ACC112 (cell line): ENCODE results near the gene VIM.

Experiments
- H2AFZ ChIP-seq: fragments of 200-600 bp; sonication (generic); one replicate; pipeline ENCODE4 v1.6.0; 2017; ENCODE audit warnings: antibody characterized with exemption, low read length; ENCODE audit not compliant: unreplicated experiment
- H3K27ac ChIP-seq: fragments of 200-600 bp; sonication (generic); 2 replicates; pipeline ENCODE4 v1.5.1; 2014; ENCODE audit warnings: low read depth, mild to moderate bottlenecking, antibody characterized with exemption, low read length, moderate library complexity
- H3K27me3 ChIP-seq: fragments of 200-600 bp; sonication (generic); 2 replicates; pipeline ENCODE4 v1.6.1; 2014; ENCODE audit warnings: mild to moderate bottlenecking, antibody characterized with exemption, low read length, moderate library complexity, mixed read lengths; ENCODE audit not compliant: insufficient read depth
- H3K36me3 ChIP-seq: fragments of 200-600 bp; sonication (generic); 2 replicates; pipeline ENCODE4 v1.6.1; 2016; ENCODE audit warnings: mild to moderate bottlenecking, antibody characterized with exemption, low read length, moderate library complexity, mixed read lengths; ENCODE audit not compliant: insufficient read depth
- H3K4me1 ChIP-seq: fragments of 200-600 bp; sonication (generic); one replicate; pipeline ENCODE4 v1.6.1; 2016; ENCODE audit warnings: low read length, mixed read lengths; ENCODE audit not compliant: insufficient read depth, unreplicated experiment, control insufficient read depth
- H3K4me3 ChIP-seq: fragments of 200-600 bp; sonication (generic); 2 replicates; pipeline ENCODE4 v1.5.1; 2014; ENCODE audit warnings: mild to moderate bottlenecking, low read depth, low read length
- H3K79me2 ChIP-seq: fragments of 200-600 bp; sonication (generic); one replicate; pipeline ENCODE4 v1.6.0; 2016; ENCODE audit warnings: low read length; ENCODE audit not compliant: control insufficient read depth, unreplicated experiment, insufficient read depth

The VIM gene

DNA sequence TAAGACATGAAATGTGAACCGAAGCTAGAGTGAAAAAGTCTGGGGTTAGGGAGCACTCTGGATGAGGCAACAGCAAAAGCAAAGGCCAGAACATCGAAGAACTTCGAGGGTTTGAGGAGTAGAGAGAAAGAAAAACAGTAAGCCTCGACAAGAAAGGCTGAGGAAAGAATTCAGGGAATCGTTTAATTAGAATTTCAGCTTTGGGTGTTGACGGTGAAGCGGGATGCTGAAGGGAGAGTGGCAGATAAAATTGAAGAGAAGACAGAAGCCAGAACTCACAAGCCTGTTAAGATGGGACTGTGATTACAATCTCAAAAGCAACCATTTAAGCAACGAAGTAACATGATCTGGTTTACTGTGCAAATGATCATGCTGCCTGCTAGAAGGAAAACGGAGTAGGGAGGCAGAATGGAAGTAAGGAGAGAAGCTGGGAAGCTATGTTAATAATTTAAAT, 28.7 kb upstream of the VIM start:
- H3K4me3 ChIP-seq: peak overlapping the region; percentile 79
- H3K4me1 ChIP-seq: peaks cover 12% of the 10 kb centered on the region
- H3K27ac ChIP-seq: peak overlapping the region; percentile 96
- H2AFZ ChIP-seq: peak overlapping the region; percentile 76
- peaks cover 18% of the 10 kb centered on the region for H3K79me2 ChIP-seq
- no peaks in the 10 kb centered on the region for H3K36me3 ChIP-seq
- no peaks in the 10 kb centered on the region for H3K27me3 ChIP-seq

DNA sequence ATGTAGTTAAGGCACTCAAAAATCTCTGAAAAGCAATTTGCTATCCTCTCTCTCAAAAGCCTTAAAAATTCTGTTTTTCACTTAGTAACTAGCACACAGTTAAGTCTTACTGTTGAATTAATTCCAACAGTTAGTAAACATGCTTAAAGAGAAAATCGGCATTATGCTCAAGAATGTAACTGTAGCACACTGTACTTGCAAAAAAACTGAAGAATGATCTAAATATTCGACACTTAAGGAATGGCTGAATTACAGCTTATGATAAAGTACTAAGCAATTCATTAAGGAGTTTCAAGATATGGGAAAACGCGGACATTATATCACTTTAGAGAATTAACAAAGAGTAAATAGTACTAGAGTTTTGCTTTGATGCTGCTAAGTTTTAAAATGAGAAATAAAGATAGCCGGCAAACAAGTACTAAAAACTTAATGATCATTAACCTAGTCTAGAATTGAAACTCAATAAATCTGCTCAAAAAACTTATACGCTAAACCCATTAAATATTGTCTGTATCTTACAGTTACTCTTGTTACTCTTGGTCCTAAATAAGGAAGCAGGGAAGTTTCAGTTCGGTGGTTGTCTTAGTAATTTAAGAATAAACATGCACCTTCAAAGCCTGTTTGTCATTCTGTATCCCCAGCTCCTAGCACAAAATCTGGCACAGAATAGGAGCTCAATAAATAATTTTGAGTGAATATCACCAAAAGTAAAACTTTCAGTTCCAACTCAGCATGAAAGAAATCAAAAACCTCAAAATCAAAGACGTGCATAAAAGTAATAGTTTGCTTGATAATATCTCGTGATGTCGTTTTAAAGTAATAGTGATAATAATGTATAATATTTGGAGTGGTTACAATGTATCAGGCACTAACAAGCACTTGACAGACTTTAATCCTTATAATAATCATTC, 27.8 kb upstream of the VIM start:
- peaks cover 18% of the 10 kb centered on the region for H3K79me2 ChIP-seq
- no peaks in the 10 kb centered on the region for H3K27me3 ChIP-seq
- peak overlapping the region; percentile 79 for H3K4me3 ChIP-seq
- H3K36me3 ChIP-seq: no peaks in the 10 kb centered on the region
- H3K4me1 ChIP-seq: peaks cover 12% of the 10 kb centered on the region
- H2AFZ ChIP-seq: no peak overlapping the region
- peak overlapping the region; percentile 96 for H3K27ac ChIP-seq

DNA sequence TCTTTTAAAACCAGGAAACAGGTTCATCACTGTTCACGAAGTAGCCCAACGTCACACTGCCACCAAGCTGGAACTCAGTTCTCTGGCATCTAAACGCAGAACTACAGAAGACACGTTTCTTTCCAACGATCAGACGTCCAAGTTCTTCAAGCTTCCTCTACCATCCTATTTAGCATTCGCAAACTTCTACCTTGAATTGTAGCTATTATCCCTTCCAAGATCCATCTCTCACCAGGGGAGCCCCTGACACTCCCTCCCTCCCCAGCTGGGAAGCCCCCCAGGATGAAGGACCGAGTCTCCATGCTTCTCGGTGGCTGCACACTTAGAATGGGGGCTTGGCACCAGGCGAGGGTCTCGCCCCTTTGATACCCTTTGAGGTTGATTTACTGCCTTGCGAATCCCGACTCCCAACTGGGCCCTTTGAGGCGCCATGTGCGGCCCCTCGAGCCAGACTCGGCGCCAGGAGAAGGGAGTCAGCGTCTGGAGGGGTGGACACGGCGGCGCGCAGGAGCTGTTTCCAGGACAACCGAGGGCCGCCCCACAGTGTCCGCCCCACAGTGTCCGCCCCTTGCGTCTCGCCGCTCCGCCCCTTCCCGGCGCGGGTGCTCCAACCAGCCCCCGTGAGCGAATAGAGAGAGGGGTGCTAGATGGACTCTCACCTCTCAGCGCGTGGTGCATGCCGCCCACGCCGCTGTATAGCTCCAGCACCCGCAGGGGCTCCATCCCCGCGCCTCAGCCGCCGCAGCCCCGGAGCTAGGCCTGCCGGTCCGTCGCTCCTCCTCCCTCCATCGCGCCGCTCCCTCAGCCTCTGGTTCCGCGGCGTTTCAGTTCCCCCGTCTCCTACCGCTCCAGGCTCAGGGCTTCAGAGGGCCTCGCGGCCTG, 26.9 kb upstream of the VIM start, which contains the start of gene TRDMT1:
TSS of gene TRDMT1 (minus strand) at position 761 of the 882 bp plus-strand sequence. CDS start at position 723, 38 bp downstream.
- Histone ChIP-seq H3K27me3 (no peaks in the 10 kb centered on the region), H3K27ac (peak within 1 kb of the TSS; percentile 96), H3K36me3 (no peaks in the 10 kb centered on the region), H3K4me3 (peak within 1 kb of the TSS; percentile 79), H3K79me2 (peaks cover 18% of the 10 kb centered on the region), H3K4me1 (peaks cover 13% of the 10 kb centered on the region), H2AFZ (peak within 1 kb of the TSS; percentile 80)

DNA sequence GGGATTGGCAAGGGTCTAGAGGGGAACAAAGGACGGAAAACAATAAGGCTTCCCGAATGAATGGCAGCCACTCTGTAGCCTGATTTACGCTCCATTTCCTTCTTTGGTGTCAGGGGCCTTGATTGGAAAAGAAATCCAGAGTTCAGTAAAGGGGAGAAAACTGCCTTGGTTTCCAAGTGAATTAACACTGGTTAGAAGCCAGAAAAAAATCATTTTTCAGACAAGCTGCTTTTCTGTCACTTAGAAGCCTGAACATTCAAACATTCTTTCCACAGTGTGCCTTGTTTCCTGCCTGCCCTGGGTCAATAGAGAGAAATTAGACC, 26.3 kb upstream of the VIM start:
- Histone ChIP-seq H3K4me3 (peak overlapping the region; percentile 79), H2AFZ (peak overlapping the region; percentile 80), H3K79me2 (peaks cover 18% of the 10 kb centered on the region), H3K27ac (peak overlapping the region; percentile 96), H3K4me1 (peaks cover 19% of the 10 kb centered on the region), H3K36me3 (no peaks in the 10 kb centered on the region), H3K27me3 (no peaks in the 10 kb centered on the region)

DNA sequence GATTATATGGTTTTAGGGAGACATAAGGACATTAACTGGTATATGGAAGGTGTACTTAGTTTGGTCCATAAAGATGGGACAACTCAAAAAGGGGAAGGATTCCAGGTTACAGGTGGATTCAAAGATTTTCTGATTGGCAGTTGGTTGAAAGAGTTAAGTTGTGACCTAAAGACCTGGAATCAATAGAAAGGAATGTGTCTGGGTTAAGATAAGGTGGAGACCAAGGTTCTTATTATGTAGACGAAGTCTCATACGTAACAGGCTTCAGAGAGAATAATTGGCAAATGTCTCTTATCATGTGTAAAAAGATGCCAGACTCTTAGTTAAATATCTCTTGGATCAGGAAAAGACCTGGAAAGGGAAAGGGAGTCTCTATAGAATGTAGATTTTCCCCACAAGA, 25.5 kb upstream of the VIM start:
- Histone ChIP-seq H3K27ac (no peak overlapping the region), H3K27me3 (no peaks in the 10 kb centered on the region), H3K4me1 (peaks cover 22% of the 10 kb centered on the region), H3K79me2 (peaks cover 18% of the 10 kb centered on the region), H3K4me3 (no peak overlapping the region), H3K36me3 (no peaks in the 10 kb centered on the region), H2AFZ (no peak overlapping the region)

DNA sequence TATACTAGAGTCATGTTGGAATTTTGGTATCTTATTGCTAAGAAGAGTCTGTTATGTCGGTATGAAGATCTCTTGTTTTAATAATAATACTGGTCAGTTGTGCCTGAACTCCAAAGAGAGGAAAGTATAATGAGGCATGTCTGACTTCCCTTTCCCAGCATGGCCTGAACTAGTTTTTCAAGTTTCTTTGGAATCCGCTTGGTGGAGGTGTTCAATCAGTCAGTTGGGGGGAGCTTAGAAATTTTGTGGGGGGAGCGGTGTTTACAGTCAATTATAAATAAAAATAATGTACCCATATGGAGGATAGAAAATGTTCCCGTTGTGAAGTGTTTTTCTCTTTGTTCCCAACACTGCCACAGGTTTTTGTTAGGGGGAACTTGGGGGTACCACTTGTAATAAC, 25.0 kb upstream of the VIM start:
- no peaks in the 10 kb centered on the region for H3K27me3 ChIP-seq
- H2AFZ ChIP-seq: no peak overlapping the region
- H3K4me3 ChIP-seq: no peak overlapping the region
- H3K27ac ChIP-seq: no peak overlapping the region
- H3K36me3 ChIP-seq: no peaks in the 10 kb centered on the region
- H3K79me2 ChIP-seq: peaks cover 18% of the 10 kb centered on the region
- H3K4me1 ChIP-seq: peaks cover 22% of the 10 kb centered on the region

DNA sequence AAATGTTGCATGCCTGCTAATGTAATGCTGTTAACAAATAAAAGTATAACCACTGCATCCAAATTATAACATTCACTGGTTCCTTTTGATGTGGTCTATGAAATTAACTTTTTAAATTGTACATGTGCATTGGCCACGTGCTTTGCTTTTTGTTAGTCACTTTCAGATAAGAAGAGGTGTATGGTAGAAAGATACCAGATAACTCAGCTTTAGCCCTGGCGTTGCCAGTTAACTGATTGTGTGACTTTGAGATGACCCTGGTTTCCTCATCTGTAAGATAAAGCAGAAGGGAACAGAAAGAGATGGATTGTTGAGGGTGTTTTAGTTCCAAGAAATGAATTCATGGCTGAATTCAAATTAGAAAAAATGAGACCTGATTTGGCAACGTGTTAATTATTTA, 24.6 kb upstream of the VIM start:
- H3K27me3 ChIP-seq: no peaks in the 10 kb centered on the region
- no peak overlapping the region for H3K27ac ChIP-seq
- no peaks in the 10 kb centered on the region for H3K36me3 ChIP-seq
- H2AFZ ChIP-seq: no peak overlapping the region
- peaks cover 16% of the 10 kb centered on the region for H3K79me2 ChIP-seq
- no peak overlapping the region for H3K4me3 ChIP-seq
- peaks cover 26% of the 10 kb centered on the region for H3K4me1 ChIP-seq

DNA sequence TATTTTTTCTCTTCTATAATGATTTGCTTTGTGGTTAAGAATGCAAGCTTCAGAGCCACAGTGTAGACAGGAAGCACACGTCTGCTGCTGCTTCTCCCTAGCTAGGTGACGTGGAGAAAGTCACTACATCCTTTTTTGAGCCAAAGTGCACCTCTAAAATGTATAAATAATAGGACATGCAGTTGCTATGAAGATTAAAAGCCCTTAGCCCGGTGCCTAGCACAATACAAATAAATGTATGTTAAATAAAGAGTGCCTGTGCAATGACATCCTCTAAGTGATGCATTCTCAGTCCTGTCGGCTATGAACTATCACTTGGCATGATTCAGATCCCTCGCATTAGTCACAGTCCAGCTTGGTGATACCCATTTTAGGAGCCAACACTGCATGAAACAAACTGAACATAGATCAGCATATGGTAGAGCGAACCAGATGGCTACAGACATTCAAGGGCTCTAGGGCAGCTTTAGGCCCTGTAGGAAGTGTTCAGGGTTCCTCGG, 21.8 kb upstream of the VIM start:
- Histone ChIP-seq H3K4me1 (peaks cover 42% of the 10 kb centered on the region), H3K4me3 (0 out of 2 replicates have a peak overlapping the region, but pooled peaks have one; percentile 11), H3K27ac (peak overlapping the region; percentile 69), H3K36me3 (no peaks in the 10 kb centered on the region), H3K27me3 (no peaks in the 10 kb centered on the region), H2AFZ (peak overlapping the region; percentile 20), H3K79me2 (no peaks in the 10 kb centered on the region)

DNA sequence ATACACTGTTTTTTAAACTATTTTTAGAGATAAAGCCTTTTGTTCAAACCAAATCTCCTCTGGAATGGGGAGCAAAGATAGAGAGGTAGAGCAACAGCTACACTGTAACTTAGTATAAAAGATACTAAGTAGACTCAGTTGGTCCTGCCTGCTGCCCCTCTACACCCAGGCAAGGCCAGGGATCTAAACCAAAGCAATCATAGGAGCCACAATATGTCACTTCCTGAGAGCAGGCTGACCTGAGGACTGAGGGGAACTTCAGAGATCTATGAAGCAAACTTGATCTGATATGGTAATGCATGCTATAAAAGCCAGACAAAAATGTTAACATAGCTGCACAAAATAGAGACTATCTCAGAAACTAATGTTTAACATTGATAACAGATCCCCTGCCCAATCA, 19.6 kb upstream of the VIM start:
- Histone ChIP-seq H3K36me3 (no peaks in the 10 kb centered on the region), H2AFZ (no peak overlapping the region)

DNA sequence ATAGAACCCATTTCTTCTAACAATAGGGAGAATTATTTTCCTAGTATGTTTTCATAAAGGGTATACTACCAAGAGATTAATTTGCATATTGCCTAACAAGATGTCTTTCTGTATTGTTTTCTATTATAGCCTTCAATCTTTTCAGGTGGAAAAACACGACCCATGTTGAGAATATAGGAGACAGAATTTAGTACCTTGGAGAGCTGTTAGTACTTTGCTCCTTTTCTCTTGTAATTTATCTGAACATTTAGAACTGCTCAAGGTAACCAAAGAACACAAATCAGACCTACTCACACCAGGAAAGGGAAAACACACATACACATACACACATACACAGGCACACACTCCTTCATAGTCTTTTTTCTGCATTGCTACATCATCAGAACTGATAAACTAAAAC, 18.7 kb upstream of the VIM start:
- no peaks in the 10 kb centered on the region for H3K27me3 ChIP-seq
- H3K4me3 ChIP-seq: peak overlapping the region; percentile 14; the same call in 1 of the 2 replicates
- H3K36me3 ChIP-seq: no peaks in the 10 kb centered on the region
- peaks cover 10% of the 10 kb centered on the region for H3K79me2 ChIP-seq
- peak overlapping the region; percentile 67 for H3K27ac ChIP-seq
- peaks cover 52% of the 10 kb centered on the region for H3K4me1 ChIP-seq
- H2AFZ ChIP-seq: no peak overlapping the region

More for the DNA sequence above, 19.6 kb upstream of the VIM start:
- peak overlapping the region; percentile 7 for H3K27ac ChIP-seq
- H3K27me3 ChIP-seq: no peaks in the 10 kb centered on the region
- H3K4me3 ChIP-seq: no peak overlapping the region
- peaks cover 47% of the 10 kb centered on the region for H3K4me1 ChIP-seq
- peaks cover 4% of the 10 kb centered on the region for H3K79me2 ChIP-seq
